Uterus (tissue), 4 donors: Measurements from ENCODE around the gene ESRRA. TPM values are rescaled to one million over a fixed set of nuclear protein-coding genes. Genes with fewer than 3 reads are reported as not detected.

Experiments
- DNase-seq, 2 donors: peaks; one replicate each; pipeline ENCODE4 v3.0.0-alpha.2; 2019 to 2020
- H3K27ac ChIP-seq, 2 donors: fragments of 200-600 bp; sonication (generic); 1 replicate in 1 of 2; 2 replicates in 1 of 2; pipeline ENCODE4 v1.5.1; 2016 to 2018
- H3K27me3 ChIP-seq, 2 donors: fragments of 200-600 bp; sonication (generic); one replicate each; pipeline ENCODE4 v1.5.1; 2018 to 2019; ENCODE audit warnings: control low read depth in 1 of 2
- H3K36me3 ChIP-seq, 2 donors: fragments of 200-600 bp; sonication (generic); one replicate each; pipeline ENCODE4 v1.5.1; 2019; ENCODE audit warnings: control low read depth in 1 of 2
- H3K4me1 ChIP-seq, 2 donors: fragments of 200-600 bp; sonication (generic); one replicate each; pipeline ENCODE4 v1.5.1; 2018 to 2019; ENCODE audit warnings: control low read depth in 1 of 2
- H3K4me3 ChIP-seq, 2 donors: fragments of 200-600 bp; sonication (generic); 1 replicate in 1 of 2; 2 replicates in 1 of 2; pipeline ENCODE4 v1.5.1; 2018 to 2019; ENCODE audit warnings: mild to moderate bottlenecking in 1 of 2
- H3K9me3 ChIP-seq, 2 donors: fragments of 200-600 bp; sonication (generic); one replicate each; pipeline ENCODE4 v1.5.1; 2019; ENCODE audit warnings: control low read depth in 1 of 2
- POLR2A ChIP-seq, 2 donors: fragments of 450-650 bp; IDR thresholded peaks; one replicate each; pipeline ENCODE4 v1.6.1; 2016; ENCODE audit warnings: antibody characterized with exemption in 2 of 2, mild to moderate bottlenecking in 1 of 2, moderate library complexity in 1 of 2
- intact Hi-C: fragments of 100-400 bp; cut with DNase I; formaldehyde crosslinking; loops from one replicate; pipeline ENCODE4 v1.15.1; 2023; ENCODE audit warnings: low total_unique reads
- total RNA-seq, 4 donors: library from RNA; depleted of rRNA in 3 of 4; stranded (reverse); fragments of >200 nt in 3 of 4; gene quantifications; one replicate each; pipeline versions ENCODE4 v1.1.0 to v1.2.4, GENCODE V29; 2014 to 2023
- TF ChIP-seq, protein P1 (sequence below), 4 experiments: fragments of 200-600 bp in 2 of 4; fragments of 450-650 bp in 2 of 4; sonication (generic) in 2 of 4; IDR thresholded peaks; one replicate each; pipeline ENCODE4 v1.5.1; 2016 to 2019; ENCODE audit warnings: antibody characterized with exemption in 4 of 4, mild to moderate bottlenecking in 2 of 4, moderate library complexity in 1 of 4
- donor health status: DM: yes; HTN: yes; CAD: no.

The ESRRA gene
- total RNA-seq, 4 donors from 2014 or later, result 12.1 to 49.2 (median 17.5) TPM

DNA sequence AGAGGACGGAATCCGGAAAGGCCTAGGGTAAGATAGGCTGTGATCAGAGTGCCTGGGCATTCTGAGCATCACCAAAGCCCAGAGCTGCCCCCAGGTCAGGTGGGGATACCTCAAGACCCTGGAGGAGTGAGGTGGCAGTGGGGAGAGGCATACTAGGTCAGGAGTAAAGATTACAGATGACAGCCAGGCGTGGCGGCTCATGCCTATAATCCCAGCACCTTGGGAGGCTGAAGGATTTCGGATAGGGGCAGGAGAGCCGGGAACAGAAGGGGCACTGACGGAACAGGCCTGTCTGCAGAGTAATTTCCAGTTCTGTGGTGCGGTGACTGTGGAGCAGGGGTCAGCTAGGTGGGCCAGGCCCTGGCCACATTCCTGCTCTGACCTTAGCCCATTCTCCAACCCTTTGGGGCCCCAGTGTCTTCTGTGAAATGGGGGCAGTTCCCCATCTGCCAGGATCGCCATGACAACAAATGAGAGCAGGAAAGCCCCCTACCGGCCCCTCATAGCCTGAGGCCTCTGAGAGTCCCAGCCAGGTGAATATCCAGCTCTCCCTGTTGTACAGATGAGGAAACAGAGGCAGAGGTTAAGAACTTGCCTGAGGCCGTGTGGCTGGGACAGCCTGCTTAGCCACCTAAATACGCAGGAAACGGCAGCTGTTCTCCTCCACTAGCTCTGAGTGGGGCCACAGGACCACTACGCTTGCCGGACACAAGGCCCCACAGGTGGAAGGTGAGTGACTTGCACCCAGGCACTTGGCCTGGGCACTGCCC, 30.1 kb upstream of the ESRRA start:
- DNase-seq, result no peak
- no peak overlapping the region for H3K27ac ChIP-seq
- intact Hi-C loops, result no loop called here
- no peaks in the 10 kb centered on the region for H3K4me1 ChIP-seq
- H3K27me3 ChIP-seq, result no peaks in the 10 kb centered on the region
- TF ChIP-seq, protein P1, sequence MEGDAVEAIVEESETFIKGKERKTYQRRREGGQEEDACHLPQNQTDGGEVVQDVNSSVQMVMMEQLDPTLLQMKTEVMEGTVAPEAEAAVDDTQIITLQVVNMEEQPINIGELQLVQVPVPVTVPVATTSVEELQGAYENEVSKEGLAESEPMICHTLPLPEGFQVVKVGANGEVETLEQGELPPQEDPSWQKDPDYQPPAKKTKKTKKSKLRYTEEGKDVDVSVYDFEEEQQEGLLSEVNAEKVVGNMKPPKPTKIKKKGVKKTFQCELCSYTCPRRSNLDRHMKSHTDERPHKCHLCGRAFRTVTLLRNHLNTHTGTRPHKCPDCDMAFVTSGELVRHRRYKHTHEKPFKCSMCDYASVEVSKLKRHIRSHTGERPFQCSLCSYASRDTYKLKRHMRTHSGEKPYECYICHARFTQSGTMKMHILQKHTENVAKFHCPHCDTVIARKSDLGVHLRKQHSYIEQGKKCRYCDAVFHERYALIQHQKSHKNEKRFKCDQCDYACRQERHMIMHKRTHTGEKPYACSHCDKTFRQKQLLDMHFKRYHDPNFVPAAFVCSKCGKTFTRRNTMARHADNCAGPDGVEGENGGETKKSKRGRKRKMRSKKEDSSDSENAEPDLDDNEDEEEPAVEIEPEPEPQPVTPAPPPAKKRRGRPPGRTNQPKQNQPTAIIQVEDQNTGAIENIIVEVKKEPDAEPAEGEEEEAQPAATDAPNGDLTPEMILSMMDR (IDR thresholded peaks at IDR 0.05), result no peak
- TF ChIP-seq POLR2A (IDR thresholded peaks at IDR 0.05), result no peak
- no peaks in the 10 kb centered on the region for H3K9me3 ChIP-seq
- H3K4me3 ChIP-seq, result no peak overlapping the region
- H3K36me3 ChIP-seq, result no peaks in the 10 kb centered on the region

GRCh38 chr11:64275841-64276240, 29.5 kb upstream of the ESRRA start:
- H3K4me1 ChIP-seq, result no peaks in the 10 kb centered on the region
- TF ChIP-seq, protein P1 (IDR thresholded peaks at IDR 0.05), result no peak
- TF ChIP-seq POLR2A (IDR thresholded peaks at IDR 0.05), result no peak
- no peaks in the 10 kb centered on the region for H3K9me3 ChIP-seq
- no peak for DNase-seq
- no peaks in the 10 kb centered on the region for H3K27me3 ChIP-seq
- H3K4me3 ChIP-seq, result no peak overlapping the region
- no peaks in the 10 kb centered on the region for H3K36me3 ChIP-seq
- H3K27ac ChIP-seq, result no peak overlapping the region
- intact Hi-C loops, result no loop called here

GRCh38 chr11:64276653-64277431, 28.5 kb upstream of the ESRRA start:
- H3K27me3 ChIP-seq, result no peaks in the 10 kb centered on the region
- H3K4me1 ChIP-seq, result no peaks in the 10 kb centered on the region
- H3K4me3 ChIP-seq, result no peak overlapping the region
- TF ChIP-seq POLR2A (IDR thresholded peaks at IDR 0.05), result no peak
- TF ChIP-seq, protein P1 (IDR thresholded peaks at IDR 0.05), result no peak
- intact Hi-C loops, result no loop called here
- no peak for DNase-seq
- no peak overlapping the region for H3K27ac ChIP-seq
- H3K9me3 ChIP-seq, result no peaks in the 10 kb centered on the region
- H3K36me3 ChIP-seq, result no peaks in the 10 kb centered on the region

DNA sequence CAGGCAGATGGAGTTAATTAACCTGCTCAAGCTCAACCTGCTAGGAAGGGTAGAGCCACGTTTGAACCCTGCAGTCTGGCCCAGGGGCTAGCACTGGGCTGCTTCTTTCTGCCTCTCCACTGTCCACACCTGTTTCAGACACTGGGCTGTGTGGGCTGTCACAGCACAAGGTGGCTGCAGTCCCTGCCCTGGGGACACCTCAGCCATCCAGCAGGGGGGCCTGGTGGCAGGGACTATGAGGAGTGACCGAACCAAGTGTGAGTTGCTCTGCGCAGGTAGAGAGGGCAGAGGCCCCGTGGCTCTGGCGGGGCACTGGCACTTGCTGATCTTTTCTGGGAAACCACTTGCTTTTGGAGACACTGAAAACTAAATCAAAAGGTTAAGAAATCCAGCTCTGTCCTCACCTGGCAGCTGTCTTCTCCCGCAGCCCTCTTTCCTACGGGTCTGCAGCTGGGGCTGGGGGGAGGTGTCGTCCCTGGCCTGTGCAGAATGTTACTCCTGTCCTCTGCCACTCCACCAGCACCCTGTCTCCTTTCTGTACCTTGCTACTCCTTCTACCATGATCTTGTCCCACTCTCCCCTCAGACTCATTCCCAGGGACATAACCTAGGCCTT, 26.6 kb upstream of the ESRRA start:
- DNase-seq, result no peak
- no peak for TF ChIP-seq POLR2A (IDR thresholded peaks at IDR 0.05)
- TF ChIP-seq, protein P1 (IDR thresholded peaks at IDR 0.05), result no peak
- no peak overlapping the region for H3K27ac ChIP-seq
- peaks cover 6% of the 10 kb centered on the region in 2 donors for H3K4me1 ChIP-seq
- no peaks in the 10 kb centered on the region for H3K36me3 ChIP-seq
- no peaks in the 10 kb centered on the region for H3K27me3 ChIP-seq
- H3K9me3 ChIP-seq, result no peaks in the 10 kb centered on the region
- no peak overlapping the region for H3K4me3 ChIP-seq
- intact Hi-C loops, result no loop called here
